Measurements from ENCODE around the gene CYP26B1.
"Not testable (repeated sequence)": the region's sequence is repeated elsewhere in the genome, so short reads cannot be mapped to it uniquely, and the experiment has no call there.

The CYP26B1 gene

DNA sequence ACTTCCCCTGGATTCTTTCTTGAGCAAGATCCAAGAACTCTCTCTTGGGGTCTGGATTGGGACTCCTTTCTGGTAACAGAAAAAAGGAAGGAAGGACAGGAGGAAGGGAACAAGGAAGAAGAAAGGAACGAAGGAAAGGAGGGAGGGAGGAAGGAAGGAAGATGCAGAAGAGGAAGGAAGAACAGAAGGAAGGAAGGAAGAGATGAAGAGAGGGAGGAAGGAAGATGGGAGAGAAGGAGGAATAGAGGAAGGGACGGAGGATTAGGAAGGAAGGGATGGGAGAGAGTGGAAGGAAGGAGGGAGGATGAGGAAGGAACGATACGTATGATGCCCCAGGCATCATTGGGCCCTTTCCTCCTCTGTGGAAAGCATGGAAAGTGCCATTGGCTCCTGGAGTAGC is 58.6 kb downstream of the CYP26B1 start:
- no peak for TF ChIP-seq ZNF70 (CRISPR knock-in tag; IDR thresholded peaks at IDR 0.05)
- TF ChIP-seq ZC3H10 (CRISPR knock-in tag; IDR thresholded peaks at IDR 0.05) = no peak
- TF ChIP-seq CSRNP3 (CRISPR knock-in tag; IDR thresholded peaks at IDR 0.05) = no peak
- TF ChIP-seq ZFP3 (CRISPR knock-in tag; IDR thresholded peaks at IDR 0.05) = no peak
- no peak for TF ChIP-seq GLIS3 (CRISPR knock-in tag; IDR thresholded peaks at IDR 0.05)
- TF ChIP-seq ZNF565 (CRISPR knock-in tag; conservative IDR thresholded peaks at IDR 0.05; ENCODE audit: low read depth) = no peak
- no peak for TF ChIP-seq CSDC2 (CRISPR knock-in tag; IDR thresholded peaks at IDR 0.05)
- TF ChIP-seq ESRRG (CRISPR knock-in tag; IDR thresholded peaks at IDR 0.05) = no peak
- TF ChIP-seq ZFP30 (CRISPR knock-in tag; IDR thresholded peaks at IDR 0.05) = no peak
- ATAC-seq = no peak

- not testable (repeated sequence) for ATAC-seq
These were observed 60.6 kb downstream of the CYP26B1 start for GRCh38 chr2:72086871-72087633.

GRCh38 chr2:72085513-72085912 is 62.1 kb downstream of the CYP26B1 start:
- ATAC-seq = no peak
- TF ChIP-seq BACH2 (CRISPR knock-in tag; IDR thresholded peaks at IDR 0.05; ENCODE audit: borderline replicate concordance) = no peak
- TF ChIP-seq RARB (CRISPR knock-in tag; IDR thresholded peaks at IDR 0.05) = no peak
- no peak for TF ChIP-seq ZNF565 (CRISPR knock-in tag; conservative IDR thresholded peaks at IDR 0.05; ENCODE audit: low read depth)
- TF ChIP-seq OSR1 (CRISPR knock-in tag; IDR thresholded peaks at IDR 0.05) = no peak
- no peak for TF ChIP-seq PPARA (CRISPR knock-in tag; IDR thresholded peaks at IDR 0.05; ENCODE audit: borderline replicate concordance)
- no peak for TF ChIP-seq CSRNP3 (CRISPR knock-in tag; IDR thresholded peaks at IDR 0.05)

- ATAC-seq = no peak
- TF ChIP-seq, protein P1, sequence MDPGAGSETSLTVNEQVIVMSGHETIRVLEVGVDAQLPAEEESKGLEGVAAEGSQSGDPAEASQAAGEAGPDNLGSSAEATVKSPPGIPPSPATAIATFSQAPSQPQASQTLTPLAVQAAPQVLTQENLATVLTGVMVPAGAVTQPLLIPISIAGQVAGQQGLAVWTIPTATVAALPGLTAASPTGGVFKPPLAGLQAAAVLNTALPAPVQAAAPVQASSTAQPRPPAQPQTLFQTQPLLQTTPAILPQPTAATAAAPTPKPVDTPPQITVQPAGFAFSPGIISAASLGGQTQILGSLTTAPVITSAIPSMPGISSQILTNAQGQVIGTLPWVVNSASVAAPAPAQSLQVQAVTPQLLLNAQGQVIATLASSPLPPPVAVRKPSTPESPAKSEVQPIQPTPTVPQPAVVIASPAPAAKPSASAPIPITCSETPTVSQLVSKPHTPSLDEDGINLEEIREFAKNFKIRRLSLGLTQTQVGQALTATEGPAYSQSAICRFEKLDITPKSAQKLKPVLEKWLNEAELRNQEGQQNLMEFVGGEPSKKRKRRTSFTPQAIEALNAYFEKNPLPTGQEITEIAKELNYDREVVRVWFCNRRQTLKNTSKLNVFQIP (CRISPR knock-in tag; IDR thresholded peaks at IDR 0.05; ENCODE audit: borderline replicate concordance, low read depth) = no peak
- TF ChIP-seq GLIS3 (CRISPR knock-in tag; IDR thresholded peaks at IDR 0.05) = no peak
These were observed 62.6 kb downstream of the CYP26B1 start for GRCh38 chr2:72085036-72085435.

GRCh38 chr2:72084584-72084976 is 63.1 kb downstream of the CYP26B1 start:
- no peak for TF ChIP-seq ZFP30 (CRISPR knock-in tag; IDR thresholded peaks at IDR 0.05)
- TF ChIP-seq BACH2 (CRISPR knock-in tag; IDR thresholded peaks at IDR 0.05; ENCODE audit: borderline replicate concordance) = no peak
- TF ChIP-seq ZFP3 (CRISPR knock-in tag; IDR thresholded peaks at IDR 0.05) = no peak
- no peak for TF ChIP-seq ISL1 (CRISPR knock-in tag; IDR thresholded peaks at IDR 0.05)
- no peak for TF ChIP-seq ZNF70 (CRISPR knock-in tag; IDR thresholded peaks at IDR 0.05)
- TF ChIP-seq, protein P2, sequence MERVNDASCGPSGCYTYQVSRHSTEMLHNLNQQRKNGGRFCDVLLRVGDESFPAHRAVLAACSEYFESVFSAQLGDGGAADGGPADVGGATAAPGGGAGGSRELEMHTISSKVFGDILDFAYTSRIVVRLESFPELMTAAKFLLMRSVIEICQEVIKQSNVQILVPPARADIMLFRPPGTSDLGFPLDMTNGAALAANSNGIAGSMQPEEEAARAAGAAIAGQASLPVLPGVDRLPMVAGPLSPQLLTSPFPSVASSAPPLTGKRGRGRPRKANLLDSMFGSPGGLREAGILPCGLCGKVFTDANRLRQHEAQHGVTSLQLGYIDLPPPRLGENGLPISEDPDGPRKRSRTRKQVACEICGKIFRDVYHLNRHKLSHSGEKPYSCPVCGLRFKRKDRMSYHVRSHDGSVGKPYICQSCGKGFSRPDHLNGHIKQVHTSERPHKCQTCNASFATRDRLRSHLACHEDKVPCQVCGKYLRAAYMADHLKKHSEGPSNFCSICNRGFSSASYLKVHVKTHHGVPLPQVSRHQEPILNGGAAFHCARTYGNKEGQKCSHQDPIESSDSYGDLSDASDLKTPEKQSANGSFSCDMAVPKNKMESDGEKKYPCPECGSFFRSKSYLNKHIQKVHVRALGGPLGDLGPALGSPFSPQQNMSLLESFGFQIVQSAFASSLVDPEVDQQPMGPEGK (CRISPR knock-in tag; IDR thresholded peaks at IDR 0.05; ENCODE audit: borderline replicate concordance) = no peak
- no peak for TF ChIP-seq SNAI2 (CRISPR knock-in tag; IDR thresholded peaks at IDR 0.05)
- TF ChIP-seq ARNTL (CRISPR knock-in tag; IDR thresholded peaks at IDR 0.05; ENCODE audit: borderline replicate concordance, low read depth) = no peak
- no peak for TF ChIP-seq TOX (CRISPR knock-in tag; IDR thresholded peaks at IDR 0.05; ENCODE audit: borderline replicate concordance)
- TF ChIP-seq PPARA (CRISPR knock-in tag; IDR thresholded peaks at IDR 0.05; ENCODE audit: borderline replicate concordance) = no peak
- no peak for TF ChIP-seq ESRRG (CRISPR knock-in tag; IDR thresholded peaks at IDR 0.05)
- TF ChIP-seq ZNF565 (CRISPR knock-in tag; conservative IDR thresholded peaks at IDR 0.05; ENCODE audit: low read depth) = no peak
- no peak for TF ChIP-seq TSHZ2 (CRISPR knock-in tag; IDR thresholded peaks at IDR 0.05)
- TF ChIP-seq CSRNP3 (CRISPR knock-in tag; IDR thresholded peaks at IDR 0.05) = no peak
- no peak for TF ChIP-seq ZNF8 (CRISPR knock-in tag; IDR thresholded peaks at IDR 0.05)
- no peak for TF ChIP-seq RARB (CRISPR knock-in tag; IDR thresholded peaks at IDR 0.05)
- no peak for TF ChIP-seq TCF4 (CRISPR knock-in tag; IDR thresholded peaks at IDR 0.05; ENCODE audit: borderline replicate concordance)

More at GRCh38 chr2:72084584-72084976, 63.1 kb downstream of the CYP26B1 start:
- no peak for ATAC-seq
